ENCODE measurements around the gene PVR.
A peak's percentile ranks its signal among the peaks of the same experiment; 100 is the strongest.
"Not testable (repeated sequence)": the region's sequence is repeated elsewhere in the genome, so short reads cannot be mapped to it uniquely, and the experiment has no call there.

PVR gene, protein sequence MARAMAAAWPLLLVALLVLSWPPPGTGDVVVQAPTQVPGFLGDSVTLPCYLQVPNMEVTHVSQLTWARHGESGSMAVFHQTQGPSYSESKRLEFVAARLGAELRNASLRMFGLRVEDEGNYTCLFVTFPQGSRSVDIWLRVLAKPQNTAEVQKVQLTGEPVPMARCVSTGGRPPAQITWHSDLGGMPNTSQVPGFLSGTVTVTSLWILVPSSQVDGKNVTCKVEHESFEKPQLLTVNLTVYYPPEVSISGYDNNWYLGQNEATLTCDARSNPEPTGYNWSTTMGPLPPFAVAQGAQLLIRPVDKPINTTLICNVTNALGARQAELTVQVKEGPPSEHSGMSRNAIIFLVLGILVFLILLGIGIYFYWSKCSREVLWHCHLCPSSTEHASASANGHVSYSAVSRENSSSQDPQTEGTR

DNA sequence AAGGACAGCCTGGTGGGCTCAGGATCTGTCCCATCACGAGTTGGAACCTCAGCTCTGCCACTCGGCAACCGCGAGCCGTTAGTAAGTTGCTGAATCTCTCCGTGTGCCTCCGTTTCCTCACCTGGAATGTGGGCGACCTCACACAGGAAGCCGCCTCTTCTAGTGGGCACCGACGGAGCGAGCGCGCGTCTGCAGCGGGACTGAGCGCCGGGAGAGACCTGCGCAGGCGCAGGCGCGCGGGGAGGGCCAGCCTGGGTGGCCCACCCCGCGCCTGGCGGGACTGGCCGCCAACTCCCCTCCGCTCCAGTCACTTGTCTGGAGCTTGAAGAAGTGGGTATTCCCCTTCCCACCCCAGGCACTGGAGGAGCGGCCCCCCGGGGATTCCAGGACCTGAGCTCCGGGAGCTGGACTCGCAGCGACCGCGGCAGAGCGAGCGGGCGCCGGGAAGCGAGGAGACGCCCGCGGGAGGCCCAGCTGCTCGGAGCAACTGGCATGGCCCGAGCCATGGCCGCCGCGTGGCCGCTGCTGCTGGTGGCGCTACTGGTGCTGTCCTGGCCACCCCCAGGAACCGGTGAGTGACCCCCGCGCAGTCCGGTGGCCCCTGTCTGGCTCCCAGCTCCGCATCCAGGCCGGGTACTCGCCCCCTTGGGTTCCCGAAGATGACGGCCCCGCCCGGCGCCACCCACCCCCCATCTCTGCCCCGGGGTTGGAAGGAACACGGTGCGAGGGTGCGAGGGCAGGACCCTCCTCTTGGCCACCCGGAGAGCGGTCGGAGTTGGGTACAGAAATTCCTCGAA, at the start of gene PVR:
Gene PVR (plus strand): TSS at position 306 of the 797 bp plus-strand sequence. CDS start 187 bp downstream, at position 493.
- DNase-seq (ENCODE audit: low read depth in 2 of 2): peak in 1 of 2 donors; percentile 22

DNA sequence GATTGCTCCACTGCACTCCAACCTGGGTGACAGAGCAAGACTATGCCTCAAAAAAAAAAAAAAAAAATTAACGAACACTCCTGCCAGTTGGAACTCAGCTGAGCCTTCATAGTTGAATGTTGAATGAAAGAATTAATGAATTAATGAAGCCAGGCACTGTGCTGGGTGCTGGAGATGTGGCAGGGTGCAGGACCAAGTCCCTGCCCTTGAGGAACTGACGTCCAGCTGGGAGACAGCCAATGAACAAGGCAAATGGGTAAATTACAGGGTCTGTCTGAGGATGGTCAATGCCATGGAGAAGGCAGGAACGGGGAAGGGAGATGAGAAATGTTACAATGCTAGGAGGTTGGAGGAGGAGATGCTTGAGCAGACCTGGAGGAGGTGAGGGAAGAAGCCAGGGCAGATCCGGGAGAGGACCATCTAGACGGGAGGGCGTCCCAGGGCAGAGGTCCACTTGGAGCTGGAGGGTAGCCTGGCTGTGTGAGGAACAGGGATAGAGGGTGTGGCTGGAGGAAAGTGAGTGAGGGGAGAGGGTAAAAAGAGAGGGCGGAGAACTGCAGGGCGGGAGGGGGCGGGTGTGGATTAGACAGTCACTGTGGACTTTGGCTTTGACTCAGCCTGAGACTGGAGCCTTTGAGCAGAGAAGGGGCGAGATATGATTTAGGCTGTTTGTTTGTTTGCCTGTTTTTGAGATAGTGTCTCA, 47.1 kb upstream of the PVR start:
- DNase-seq (ENCODE audit: low read depth in 2 of 2): no peak

DNA sequence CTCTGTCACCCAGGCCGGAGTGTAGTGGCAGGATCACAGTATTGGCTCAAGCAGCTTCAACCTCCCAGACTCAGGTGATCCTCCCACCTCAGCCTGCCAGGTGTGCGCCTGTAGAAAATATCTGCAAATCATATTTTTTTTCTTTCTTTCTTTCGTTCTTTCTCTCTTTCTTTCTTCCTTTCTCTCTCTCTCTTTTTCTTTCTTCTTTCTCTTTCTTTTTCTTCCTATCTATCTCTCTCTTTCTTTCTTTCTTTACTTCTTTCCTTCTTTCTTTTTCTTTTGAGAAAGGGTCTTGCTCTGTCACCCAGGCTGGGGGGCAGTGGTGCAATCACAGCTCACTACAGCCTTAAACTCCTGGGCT, 46.6 kb upstream of the PVR start:
- DNase-seq (ENCODE audit: low read depth in 2 of 2): no peak

DNA sequence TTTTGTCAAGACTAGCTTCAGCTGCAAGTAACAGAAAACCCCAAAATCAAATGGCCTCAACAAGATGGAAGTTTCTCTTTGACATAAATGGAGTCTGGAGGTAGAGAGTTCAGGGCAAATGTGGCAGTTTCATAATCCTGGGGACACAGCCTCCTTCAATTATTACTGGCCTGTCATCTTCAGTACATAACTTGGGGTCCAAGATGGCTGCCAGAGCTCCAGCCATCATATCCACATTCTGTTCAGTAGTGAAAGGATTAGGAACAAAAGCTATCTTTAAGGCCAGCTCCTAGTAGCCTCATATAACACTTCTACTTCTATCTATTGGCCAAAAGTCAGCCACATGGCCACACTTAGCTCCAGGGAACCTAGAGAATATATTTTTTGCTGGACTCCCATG, 45.4 kb upstream of the PVR start:
- DNase-seq (ENCODE audit: low read depth in 2 of 2): no peak

DNA sequence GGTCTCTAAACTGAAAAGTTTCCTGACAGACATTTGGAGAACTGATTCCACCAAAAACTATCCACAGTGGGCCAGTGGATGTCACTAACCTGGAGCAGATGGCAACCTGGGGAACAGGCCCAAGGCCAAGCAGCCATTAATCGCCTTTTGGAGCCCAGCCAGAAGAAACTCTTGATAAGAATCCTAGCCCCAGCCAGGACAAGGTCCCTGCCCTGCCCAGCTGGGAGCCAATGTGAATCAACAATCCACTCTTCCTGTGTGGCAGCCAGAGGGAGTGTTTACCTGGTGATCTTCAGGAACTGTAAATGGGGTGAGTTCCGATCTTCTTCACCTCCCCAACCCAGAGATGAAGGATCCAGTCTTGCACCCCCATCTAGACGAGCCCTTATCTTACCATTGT, 44.8 kb upstream of the PVR start:
- no peak for DNase-seq (ENCODE audit: low read depth in 2 of 2)

DNA sequence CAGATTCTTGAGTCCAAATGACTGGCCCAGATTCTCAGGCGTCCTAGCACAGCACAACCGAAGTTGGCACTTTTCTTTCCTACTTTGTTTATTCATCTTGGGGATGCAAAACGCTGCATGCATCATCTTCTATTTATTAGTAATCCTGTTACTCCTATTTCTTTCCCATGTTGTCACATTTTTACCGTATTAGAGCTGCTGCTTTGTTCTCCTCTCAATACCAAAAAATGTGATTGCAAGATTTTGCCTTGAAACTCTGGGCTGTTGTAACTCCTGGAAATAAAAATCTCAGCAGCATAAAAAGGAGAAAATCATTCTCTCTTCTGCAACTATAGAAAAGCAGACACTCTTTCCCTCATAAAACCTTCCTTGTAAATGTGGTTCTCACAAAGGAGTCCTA, 43.2 kb upstream of the PVR start:
- DNase-seq (ENCODE audit: low read depth in 2 of 2): no peak

DNA sequence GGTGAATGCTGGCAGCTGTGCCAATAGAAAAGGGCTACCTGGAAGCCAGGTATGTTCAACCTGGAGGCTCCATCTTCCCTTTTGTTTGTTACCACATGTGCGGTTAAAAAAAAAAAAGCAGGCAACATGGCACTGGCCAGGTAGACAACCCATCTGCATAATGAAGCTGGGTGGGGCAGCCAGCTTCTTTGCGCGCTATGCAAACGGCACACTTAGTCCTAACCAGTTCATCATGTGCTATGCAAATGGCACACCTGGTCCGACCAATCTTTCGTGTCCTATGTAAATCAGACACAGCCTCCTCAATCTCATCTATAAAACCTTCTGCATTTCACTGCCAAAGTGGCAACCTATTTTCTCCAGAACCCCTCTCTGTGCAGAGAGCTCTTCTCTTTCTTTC, 41.6 kb upstream of the PVR start:
- DNase-seq (ENCODE audit: low read depth in 2 of 2): no peak

DNA sequence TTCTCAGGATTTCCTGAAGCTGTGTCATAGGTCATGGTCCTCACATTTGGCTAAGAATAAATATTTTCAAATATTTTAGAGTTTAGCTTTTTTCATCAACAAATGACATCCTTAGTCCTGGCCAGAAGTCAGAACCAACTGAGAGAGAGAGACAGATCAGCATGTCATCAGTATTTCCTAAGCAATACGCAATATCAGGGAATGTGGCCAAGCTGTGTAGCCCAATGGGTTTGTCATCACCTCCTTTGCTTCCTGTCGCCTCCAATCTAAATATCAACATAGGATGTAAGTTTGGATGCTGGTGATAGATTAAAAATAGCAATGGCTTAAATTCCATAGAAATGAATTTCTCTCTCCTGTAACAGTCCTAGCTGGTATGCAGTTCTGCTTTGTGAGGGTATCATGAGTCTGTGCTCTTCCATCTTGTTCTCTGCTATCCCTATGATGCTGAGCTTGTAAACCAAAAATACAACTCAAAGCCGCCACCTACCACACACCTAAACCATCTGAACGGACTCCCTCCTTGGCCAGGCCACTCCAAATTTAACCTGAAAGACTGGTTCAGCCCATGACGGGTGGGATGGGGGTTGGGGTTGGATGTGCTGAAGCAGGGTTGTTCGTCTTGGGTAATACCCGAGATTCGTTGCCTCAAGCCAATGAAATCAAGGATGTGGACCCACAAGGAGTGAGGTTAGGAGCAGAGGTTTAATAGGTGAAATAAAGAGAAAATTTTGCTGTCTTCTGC, 40.3 kb upstream of the PVR start:
- no peak for DNase-seq (ENCODE audit: low read depth in 2 of 2)

DNA sequence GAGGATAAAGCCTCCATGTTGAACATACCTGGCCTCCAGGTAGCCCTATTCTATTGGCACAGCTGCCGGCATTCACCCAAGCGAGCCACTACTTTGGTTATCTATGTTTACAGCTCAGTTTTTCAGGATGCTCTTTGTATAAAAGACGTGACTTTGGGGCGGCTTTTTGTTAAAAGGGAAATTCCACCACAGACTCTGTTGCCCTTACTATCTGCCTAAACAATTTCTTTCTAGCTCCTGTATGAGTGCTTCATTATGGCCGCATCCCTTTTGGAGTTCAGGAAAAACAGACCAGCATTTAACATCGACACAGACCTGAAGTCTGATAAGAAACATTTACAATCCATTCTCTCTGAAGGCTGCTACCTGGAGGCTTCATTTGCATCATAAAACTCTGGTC, 39.5 kb upstream of the PVR start:
- no peak for DNase-seq (ENCODE audit: low read depth in 2 of 2)

DNA sequence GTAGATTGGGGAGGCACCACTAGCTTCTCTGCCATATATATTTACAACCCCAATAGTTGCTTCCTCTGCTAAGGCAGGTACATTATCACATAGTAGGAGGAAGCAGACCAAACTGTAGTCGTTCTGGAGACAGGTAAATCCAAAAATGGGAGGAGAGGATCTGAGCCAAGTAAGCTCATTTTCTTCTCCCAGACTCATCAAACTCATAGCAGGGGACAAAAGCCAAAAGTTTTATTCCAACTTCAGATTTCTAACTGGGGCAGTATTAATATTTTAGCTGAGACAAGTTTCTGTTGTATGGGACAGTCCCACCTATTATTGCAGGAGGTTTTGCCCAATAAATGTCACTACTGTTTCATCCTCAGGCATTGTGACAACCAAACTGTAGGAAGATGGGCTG, 38.2 kb upstream of the PVR start:
- DNase-seq (ENCODE audit: low read depth in 2 of 2): no peak

DNA sequence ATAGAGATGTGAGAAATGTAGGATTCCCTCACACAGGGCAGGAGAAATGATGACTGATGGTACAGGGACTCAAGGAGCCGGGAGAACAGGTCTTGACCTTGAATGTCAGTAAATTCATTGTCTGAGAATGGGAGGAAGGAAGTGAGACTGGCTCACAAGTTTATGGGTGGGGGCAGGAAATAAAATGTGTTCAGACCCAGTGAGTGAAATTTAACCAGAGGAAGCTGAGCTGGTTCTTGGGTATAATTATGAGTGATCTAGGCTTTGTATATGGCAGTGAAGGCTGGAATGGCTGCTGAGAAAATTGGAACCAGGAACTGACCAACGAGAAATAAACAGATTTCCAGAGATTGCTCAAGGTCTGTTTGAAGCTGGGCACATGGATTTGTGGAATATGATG, 36.7 kb upstream of the PVR start:
- DNase-seq (ENCODE audit: low read depth in 2 of 2): no peak

DNA sequence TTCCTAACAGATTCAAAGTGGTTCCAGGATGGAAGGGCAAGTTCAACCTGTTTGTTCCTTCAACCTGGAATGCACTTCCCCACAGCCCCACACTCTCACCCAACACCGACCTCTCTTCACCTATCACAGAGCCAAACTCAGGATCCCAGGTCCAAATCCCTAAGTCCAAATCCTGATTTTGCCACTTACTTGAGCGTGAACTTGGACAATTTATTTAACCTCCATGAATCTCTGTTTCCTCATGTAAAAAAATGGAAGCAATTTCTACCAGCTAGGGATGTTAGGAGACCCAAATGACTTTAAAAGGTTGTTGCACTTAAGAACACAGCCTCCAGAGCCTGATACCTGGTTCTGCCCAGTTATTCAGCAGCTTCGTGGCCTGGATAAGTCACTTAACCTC, 35.8 kb upstream of the PVR start:
- DNase-seq (ENCODE audit: low read depth in 2 of 2): no peak

DNA sequence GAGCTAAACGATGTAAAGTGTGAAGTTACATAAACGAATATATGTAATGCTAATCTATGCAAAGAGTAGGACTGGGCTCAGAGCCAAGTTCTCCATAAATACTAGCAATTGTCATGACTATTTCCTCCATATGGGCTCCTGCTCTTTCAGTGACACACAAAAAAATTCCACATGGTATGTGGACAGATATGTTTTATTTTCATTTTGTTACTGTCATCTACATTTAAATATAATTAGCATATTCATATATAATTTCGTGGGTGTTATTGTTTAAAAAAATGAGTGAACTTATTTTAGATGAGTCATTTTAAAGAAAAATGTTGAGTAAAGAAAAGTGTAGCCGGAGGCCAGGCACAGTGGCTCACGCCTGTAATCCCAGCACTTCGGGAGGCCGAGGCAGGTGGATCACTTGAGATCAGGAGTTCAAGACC, 35.3 kb upstream of the PVR start:
- DNase-seq (ENCODE audit: low read depth in 2 of 2): no peak

DNA sequence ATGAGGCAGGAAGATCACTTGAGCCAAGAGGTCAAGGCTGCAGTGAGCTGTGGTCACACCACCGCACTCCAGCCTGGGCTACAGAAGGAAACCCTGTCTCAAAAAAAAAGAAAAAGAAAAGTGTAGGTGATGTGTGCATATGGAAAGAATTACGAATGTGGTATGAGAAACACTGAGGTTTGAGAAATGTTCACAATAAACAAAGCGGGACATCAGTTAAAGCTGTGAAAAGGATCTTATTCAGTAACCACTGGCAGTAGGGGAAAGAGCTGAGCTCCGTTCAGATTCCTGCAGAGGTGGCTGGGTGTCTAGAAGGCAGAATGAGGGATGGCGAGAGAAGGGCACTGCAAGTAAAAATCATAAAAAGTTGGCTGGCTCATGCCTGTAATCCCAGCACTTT, 34.5 kb upstream of the PVR start:
- no peak for DNase-seq (ENCODE audit: low read depth in 2 of 2)

DNA sequence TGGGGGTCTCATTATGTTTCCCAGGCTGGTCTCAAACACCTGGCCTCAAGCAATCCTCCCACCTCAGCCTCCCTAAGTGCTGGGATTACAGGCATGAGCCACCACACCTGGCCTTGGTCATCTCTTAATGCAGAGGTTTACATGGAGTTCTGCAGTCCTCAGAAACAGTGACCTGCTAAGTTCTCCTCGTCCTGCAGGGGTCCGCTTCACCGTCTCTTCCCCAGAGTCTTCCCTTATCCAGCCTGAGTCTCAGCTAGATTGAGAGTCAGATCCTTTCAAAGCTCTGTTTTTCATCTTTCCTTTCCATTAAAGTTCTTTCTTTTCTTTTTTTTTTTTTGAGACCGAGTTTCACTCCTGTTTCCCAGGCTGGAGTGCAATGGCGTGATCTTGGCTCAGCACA, 33.2 kb upstream of the PVR start:
- not testable (repeated sequence) for DNase-seq (ENCODE audit: low read depth in 2 of 2)

DNA sequence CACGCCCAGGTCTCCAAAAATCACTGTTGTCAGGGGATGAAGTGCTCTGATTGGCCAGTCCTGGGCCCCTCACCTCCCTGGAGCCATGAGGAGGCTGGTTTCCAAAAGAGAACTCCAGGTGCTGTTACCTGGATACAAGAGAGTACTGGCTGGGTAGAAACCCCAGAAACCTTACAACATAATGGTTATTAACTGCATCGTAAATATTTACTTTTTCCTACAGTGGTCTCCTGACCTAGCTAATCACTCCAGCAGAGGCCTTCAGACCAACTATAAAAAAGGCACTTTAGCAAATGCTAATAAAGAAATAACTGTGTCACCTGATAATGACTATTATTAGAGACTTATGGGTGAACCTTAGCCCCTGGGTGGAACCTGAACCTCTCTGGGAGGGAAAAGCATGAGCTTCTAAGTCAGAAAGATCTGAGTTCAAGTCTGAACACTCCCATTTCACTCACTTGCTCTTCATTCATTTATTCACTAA, 31.9 kb upstream of the PVR start:
- no peak for DNase-seq (ENCODE audit: low read depth in 2 of 2)

DNA sequence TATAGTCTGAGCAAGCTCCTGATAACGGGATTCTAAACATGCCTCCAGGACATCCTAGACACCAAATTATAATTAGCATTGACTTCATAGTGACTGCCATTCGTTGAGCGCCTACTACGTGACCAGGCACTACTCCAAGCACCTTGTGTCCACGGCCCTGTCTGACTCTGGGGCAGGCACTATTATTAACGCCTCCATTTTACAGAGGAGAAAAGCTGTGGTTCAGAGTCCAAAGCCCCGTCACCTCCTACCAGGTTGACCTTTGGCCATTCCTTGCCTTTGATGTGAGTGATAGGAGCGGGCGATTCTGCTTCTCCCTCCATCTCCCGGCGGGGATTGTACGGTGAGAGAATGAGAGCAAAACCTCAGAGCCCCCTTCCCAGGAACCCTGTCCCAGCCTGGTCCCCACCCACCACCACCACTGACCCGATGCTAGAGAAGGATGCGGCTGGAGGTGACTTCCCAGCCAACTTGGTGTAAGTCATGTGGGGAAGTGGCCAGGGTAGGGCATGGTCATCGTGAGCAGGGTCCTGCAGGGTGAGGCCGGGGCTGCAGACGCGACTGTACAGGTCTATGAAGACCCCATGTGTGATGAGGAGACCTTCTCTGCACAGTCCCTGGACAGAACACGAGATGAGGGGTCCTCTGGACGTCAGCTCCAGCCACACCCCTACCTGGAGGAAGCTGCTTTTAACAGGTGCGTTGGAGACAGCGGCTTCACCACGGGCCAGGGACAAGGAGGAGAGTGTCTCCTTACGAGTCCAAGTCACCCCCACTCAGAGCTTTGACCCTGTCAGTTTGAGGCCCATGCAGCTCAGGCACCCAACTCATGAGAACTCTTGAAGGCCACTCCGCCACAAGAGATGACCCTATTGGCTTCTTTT, 30.2 kb upstream of the PVR start, which contains the start of gene IGSF23:
Gene IGSF23 (plus strand): TSS at position 269 of the 884 bp plus-strand sequence. CDS start 83 bp downstream, at position 352.
- no peak for DNase-seq (ENCODE audit: low read depth in 2 of 2)

DNA sequence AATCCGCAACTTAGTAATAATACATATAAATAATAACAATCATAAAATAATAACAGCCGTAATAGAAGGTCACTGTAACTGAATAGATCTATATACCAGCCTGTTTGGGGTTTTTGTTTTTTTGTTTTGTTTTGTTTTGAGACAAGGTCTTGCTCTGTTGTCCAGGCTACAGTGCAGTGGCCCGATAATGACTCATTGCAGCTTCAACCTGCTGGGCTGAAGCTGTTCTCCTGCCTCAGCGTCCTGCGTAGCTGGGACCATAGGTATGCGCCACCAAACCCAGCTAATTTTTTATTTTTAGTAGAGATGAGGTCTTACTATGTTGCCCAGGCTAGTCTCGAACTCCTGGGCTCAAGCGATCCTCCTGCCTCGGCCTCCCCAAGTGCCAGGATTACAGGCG, 29.4 kb upstream of the PVR start:
- no peak for DNase-seq (ENCODE audit: low read depth in 2 of 2)

DNA sequence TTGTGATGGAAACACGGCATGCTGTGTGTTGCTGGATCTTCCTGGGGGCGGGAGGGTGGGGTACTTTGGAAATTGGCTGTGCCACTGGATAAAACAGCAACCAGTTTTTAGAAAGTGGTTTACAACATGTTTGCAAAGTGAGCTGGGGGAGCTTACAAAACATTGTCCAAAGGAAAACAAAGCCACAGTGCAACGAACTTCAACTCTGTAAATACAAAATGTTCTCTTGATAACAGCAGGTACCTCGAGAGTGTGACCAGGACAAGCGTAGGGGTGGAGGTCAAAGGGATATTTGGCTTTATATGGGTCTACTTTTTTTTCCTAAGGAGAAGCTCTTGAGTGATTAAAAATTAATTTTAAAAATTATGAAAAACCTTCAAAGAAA, 27.9 kb upstream of the PVR start:
- no peak for DNase-seq (ENCODE audit: low read depth in 2 of 2)

DNA sequence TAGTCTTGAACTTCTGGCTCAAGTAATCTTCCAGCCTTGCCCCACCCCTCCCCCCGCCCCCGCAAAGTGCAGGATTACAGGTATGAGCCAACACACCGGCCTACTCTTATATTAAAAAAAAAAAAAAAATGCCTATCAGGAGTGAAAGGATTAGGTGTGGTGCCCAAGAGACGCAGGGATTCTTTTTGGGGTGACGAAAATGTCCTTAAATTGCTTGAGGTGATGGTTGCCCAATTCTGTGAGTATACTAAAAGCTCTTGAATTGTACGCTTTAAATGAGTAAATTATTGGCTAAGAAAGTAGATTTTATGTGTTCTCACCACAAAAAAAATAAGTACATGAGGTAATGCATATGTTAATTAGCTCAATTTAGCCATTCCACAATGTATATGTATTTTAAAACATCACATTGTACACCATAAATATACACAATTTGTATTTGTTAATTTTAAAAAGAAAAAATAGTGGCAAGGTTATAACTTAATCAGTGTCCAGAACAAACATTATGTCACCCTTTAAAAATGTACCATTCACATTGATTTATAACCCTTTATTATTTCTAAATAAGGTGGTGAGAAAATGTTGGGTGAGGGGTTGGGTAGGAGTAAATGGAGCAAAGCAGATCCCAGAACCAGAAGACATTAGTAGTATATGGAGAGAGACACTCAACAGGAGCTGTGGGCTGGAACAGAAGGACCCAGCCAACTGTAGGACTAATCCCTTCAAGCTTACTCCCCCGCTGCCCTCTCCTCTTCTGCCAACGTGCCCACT, 26.4 kb upstream of the PVR start:
- DNase-seq (ENCODE audit: low read depth in 2 of 2): no peak
